Measurements from ENCODE around the gene PRR29. TPM values are rescaled to one million over a fixed set of nuclear protein-coding genes. Genes with fewer than 3 reads are reported as not detected.
A peak's percentile ranks its signal among the peaks of the same experiment; 100 is the strongest.

PRR29 gene
- total and polyA plus RNA-seq, 7 donors, result 0.22 to 0.60 TPM; not detected in 5

DNA sequence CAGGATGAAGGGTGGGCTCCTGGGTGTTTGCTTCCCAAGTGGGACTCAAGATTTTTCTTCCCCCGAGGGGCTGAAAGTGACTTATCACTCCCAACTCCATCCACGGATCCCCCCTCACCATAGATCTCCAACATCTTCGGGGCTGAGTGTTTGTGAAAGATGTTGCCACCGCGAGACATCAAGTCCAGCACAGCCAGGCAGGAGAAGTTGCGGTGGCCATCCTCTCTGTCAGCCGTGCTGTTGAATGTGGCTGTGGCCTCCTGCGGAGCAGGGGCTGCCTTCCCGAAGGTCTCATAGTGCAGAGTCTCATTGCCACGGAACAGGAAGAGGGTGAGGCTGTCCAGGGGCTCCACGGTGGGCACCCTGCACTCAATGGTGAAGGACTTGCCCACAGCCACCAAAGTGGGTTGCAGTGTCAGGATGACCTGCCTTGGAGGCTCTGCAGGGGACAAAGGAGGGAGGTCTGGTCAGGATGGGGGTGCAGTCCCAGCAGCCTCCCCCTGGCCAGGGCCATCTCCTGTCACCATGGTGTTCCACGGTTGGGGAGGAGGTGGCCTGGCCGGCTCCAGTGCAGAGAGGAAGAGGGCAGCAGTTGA lies 5.5 kb downstream of the PRR29 start:
- Histone ChIP-seq H3K4me1 (peaks cover 0 to 8% (median 4%) of the 10 kb centered on the region in 4 donors), H3K27ac (no peak overlapping the region), H3K27me3 (peaks cover 7 to 18% (median 14%) of the 10 kb centered on the region in 3 donors), H3K4me3 (no peak overlapping the region), H3K36me3 (no peaks in the 10 kb centered on the region), H3K9me3 (no peaks in the 10 kb centered on the region)
- peak; percentile 56 for DNase-seq
- TF ChIP-seq, protein P1, sequence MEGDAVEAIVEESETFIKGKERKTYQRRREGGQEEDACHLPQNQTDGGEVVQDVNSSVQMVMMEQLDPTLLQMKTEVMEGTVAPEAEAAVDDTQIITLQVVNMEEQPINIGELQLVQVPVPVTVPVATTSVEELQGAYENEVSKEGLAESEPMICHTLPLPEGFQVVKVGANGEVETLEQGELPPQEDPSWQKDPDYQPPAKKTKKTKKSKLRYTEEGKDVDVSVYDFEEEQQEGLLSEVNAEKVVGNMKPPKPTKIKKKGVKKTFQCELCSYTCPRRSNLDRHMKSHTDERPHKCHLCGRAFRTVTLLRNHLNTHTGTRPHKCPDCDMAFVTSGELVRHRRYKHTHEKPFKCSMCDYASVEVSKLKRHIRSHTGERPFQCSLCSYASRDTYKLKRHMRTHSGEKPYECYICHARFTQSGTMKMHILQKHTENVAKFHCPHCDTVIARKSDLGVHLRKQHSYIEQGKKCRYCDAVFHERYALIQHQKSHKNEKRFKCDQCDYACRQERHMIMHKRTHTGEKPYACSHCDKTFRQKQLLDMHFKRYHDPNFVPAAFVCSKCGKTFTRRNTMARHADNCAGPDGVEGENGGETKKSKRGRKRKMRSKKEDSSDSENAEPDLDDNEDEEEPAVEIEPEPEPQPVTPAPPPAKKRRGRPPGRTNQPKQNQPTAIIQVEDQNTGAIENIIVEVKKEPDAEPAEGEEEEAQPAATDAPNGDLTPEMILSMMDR (IDR thresholded peaks at IDR 0.05), result no peak
- TF ChIP-seq EP300 (IDR thresholded peaks at IDR 0.05), result no peak
- TF ChIP-seq POLR2AphosphoS5 (IDR thresholded peaks at IDR 0.05), result no peak
- TF ChIP-seq POLR2A (IDR thresholded peaks at IDR 0.05), result no peak
- intact Hi-C loops (cut with DNase I), result no loop called here
- 91 to 92% methylated on average over 13 of the region's 13 CpGs for WGBS, 2 donors

GRCh38 chr17:64004218-64004770 lies 6.1 kb downstream of the PRR29 start:
- Histone ChIP-seq H3K4me1 (peaks cover 0 to 5% (median 0%) of the 10 kb centered on the region in 4 donors), H3K4me3 (no peak overlapping the region), H3K36me3 (no peaks in the 10 kb centered on the region), H3K9me3 (no peaks in the 10 kb centered on the region), H3K27ac (no peak overlapping the region), H3K27me3 (peaks cover 2 to 12% (median 8%) of the 10 kb centered on the region in 3 donors)
- intact Hi-C loops (cut with DNase I), result no loop called here
- WGBS, 2 donors, result 93% methylated on average over 7 of the region's 7 CpGs
- TF ChIP-seq, protein P1 (IDR thresholded peaks at IDR 0.05), result no peak
- TF ChIP-seq EP300 (IDR thresholded peaks at IDR 0.05), result no peak
- TF ChIP-seq POLR2AphosphoS5 (IDR thresholded peaks at IDR 0.05), result no peak
- TF ChIP-seq POLR2A (IDR thresholded peaks at IDR 0.05), result no peak
- DNase-seq, result peak; percentile 37

DNA sequence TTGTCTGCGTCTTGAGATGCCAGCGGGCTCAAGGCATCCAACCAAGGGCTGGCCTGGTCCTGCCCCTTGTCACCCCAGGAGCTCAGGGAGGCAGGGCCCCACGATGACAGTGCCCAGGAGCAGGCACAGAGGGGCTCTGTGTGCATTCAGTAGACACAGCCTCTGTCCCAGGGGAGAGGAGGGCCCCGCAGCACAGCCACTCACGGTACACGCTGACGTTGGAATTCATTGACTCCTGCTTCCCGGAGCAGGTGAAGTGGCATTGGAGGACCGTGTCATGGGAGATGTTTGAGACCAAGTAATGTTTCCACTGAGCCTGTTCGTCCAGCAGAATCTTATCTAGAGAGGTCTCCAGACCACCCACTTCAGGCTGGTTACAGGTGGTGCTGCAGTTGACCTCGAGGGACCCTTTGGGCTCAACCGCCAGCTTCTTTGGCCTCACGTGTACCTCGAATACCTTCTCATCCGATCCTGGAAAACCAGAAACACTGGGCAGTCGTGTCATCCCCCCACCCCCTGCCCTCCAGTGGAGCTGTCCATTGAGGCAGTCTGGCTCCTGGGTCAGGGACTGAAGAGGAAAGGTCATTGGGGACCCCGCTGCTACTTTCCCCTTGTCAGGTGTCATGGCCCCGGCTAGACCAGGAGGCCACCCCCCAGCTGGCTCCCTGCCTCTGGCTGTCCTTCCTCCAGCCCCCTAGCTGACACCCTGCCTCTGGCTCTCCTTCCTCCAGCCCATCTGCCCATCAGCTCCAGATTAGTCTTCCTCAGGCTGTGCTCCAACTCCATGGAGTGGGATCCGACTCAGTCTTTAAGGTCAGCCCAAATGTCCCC lies 7.0 kb downstream of the PRR29 start:
- Histone ChIP-seq H3K27me3 (peaks cover 0 to 3% (median 0%) of the 10 kb centered on the region in 3 donors), H3K4me1 (peaks cover 0 to 5% (median 0%) of the 10 kb centered on the region in 4 donors), H3K9me3 (no peaks in the 10 kb centered on the region), H3K4me3 (no peak overlapping the region), H3K36me3 (no peaks in the 10 kb centered on the region), H3K27ac (peak overlapping the region in 2 of 4 donors; percentile 10 to 57)
- intact Hi-C loops (cut with DNase I), result no loop called here
- WGBS, 2 donors, result 84 to 85% methylated on average over 19 of the region's 19 CpGs
- DNase-seq, result peak; percentile 59
- TF ChIP-seq EP300 (IDR thresholded peaks at IDR 0.05) (no peak), POLR2AphosphoS5 (IDR thresholded peaks at IDR 0.05) (no peak), POLR2A (IDR thresholded peaks at IDR 0.05) (no peak)
- TF ChIP-seq, protein P1 (IDR thresholded peaks at IDR 0.05), result no peak

DNA sequence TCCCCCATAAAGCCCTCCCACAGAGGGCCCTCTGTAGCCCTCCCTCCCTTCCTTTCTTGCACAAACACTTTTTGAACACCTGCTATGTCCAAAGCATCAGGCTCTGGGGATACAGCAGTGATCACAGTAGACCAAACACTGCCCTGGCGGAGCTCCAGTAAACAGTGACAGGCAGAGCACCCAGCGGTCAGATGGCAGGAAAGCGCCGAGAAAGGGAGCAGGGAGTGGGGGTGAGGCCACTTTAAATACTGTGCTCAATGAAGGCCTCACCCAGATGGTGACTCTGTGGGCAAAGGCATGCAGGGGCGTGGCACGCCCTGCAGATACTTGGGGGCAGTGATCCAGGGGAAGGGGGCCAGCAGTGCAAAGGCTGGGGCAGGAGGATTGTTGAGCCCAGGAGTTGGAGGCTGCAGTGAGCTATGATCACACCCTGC lies 7.6 kb downstream of the PRR29 start:
- Histone ChIP-seq H3K4me1 (peaks cover 0 to 5% (median 0%) of the 10 kb centered on the region in 4 donors), H3K27ac (peak overlapping the region in 3 of 4 donors; percentile 7 to 57 (median 28)), H3K27me3 (no peaks in the 10 kb centered on the region), H3K4me3 (peak overlapping the region in 1 of 4 donors; percentile 2), H3K36me3 (no peaks in the 10 kb centered on the region), H3K9me3 (no peaks in the 10 kb centered on the region)
- DNase-seq, result peak; percentile 59
- intact Hi-C loops (cut with DNase I), result no loop called here
- 17 to 44% methylated on average over 6 of the region's 6 CpGs for WGBS, 2 donors
- no peak for TF ChIP-seq POLR2AphosphoS5 (IDR thresholded peaks at IDR 0.05)
- TF ChIP-seq, protein P1 (IDR thresholded peaks at IDR 0.05), result no peak
- TF ChIP-seq POLR2A (IDR thresholded peaks at IDR 0.05), result no peak
- TF ChIP-seq EP300 (IDR thresholded peaks at IDR 0.05), result no peak

Measured in sigmoid colon (tissue), 7 donors.